Measurements from ENCODE around the gene TIMM21. TPM values are rescaled to one million over a fixed set of nuclear protein-coding genes. Genes with fewer than 3 reads are reported as not detected.

TIMM21 gene
- total and polyA plus RNA-seq, 9 of the 15 experiments (the other 6 are each of a cell fraction or from before 2014, with no cell fraction given), result 54.7 to 229 (median 83.3) TPM

- no peaks in the 10 kb centered on the region for H3K79me2 ChIP-seq (ENCODE audit: control insufficient read depth, insufficient read depth, low read length)
- no peaks in the 10 kb centered on the region for H4K20me1 ChIP-seq (replicated peaks; ENCODE audit: control insufficient read depth, insufficient read depth, low read length)
- FAIRE-seq (peak; percentile 71), DNase-seq (ENCODE audit: extremely low read depth in 1 of 4, low spot score in 3 of 4) (peak; percentile 15 to 50 (median 28)), ATAC-seq (peak; percentile 80)
- H3K36me3 ChIP-seq (ENCODE audit: control insufficient read depth, insufficient read depth, low read length), result no peaks in the 10 kb centered on the region; the same call in 2 of the 3 replicates
- no peaks in the 10 kb centered on the region for H3K9me3 ChIP-seq (replicated peaks; ENCODE audit: control insufficient read depth, insufficient read depth, low read depth, low read length)
- ChIA-PET POLR2A (no interaction called here), CTCF (ENCODE audit: low intra/inter-chr PET ratio) (no interaction called here)
- 0% methylated on average over 2 of the region's 3 CpGs for WGBS (ENCODE audit: insufficient coverage, low coverage, missing lambda C conversion rate)
- peak overlapping the region; percentile 89 for H2AFZ ChIP-seq (ENCODE audit: low read depth, low read length)
- peak overlapping the region; percentile 59; the same call in 2 of the 3 replicates for H3K27ac ChIP-seq (ENCODE audit: extremely low read depth, low read depth, low read length)
- intact Hi-C loops (cut with micrococcal nuclease) (loop anchor here (10.0 kb wide), 1 partner anchor 1735 kb away; no protein-coding TSS in a partner anchor), in situ Hi-C loops (cut with MboI) (no loop called here)
- 0 out of 4 replicates have a peak overlapping the region, but pooled peaks of 1 of the 2 experiments have one; percentile 33 for H3K9ac ChIP-seq (ENCODE audit: insufficient read depth in 1 of 2, low read depth in 2 of 2, low read length in 2 of 2)
- peaks cover 7 to 22% of the 10 kb centered on the region in 2 experiments for H3K4me1 ChIP-seq (replicated peaks in 1 of 2; ENCODE audit: control insufficient read depth in 2 of 2, insufficient read depth in 2 of 2, low read length in 2 of 2)
- no peak overlapping the region for H3K4me3 ChIP-seq
- H3K9me1 ChIP-seq (ENCODE audit: control insufficient read depth, insufficient read depth, low read length), result no peaks in the 10 kb centered on the region
- no peak overlapping the region for H3K4me2 ChIP-seq (ENCODE audit: insufficient read depth, low read length)
- H3K27me3 ChIP-seq (ENCODE audit: control insufficient read depth in 2 of 2, insufficient read depth in 2 of 2, low read length in 2 of 2), result no peaks in the 10 kb centered on the region
- no TSS peak for BruUV-seq (replicated peaks)
- TF ChIP-seq ZNF3 (CRISPR knock-in tag; IDR thresholded peaks at IDR 0.05), result no peak
- TF ChIP-seq NFE2L1 (tag; IDR thresholded peaks at IDR 0.05; ENCODE audit: borderline replicate concordance, low read depth), result peak; percentile 61; the same call in 1 of the 2 replicates
- TF ChIP-seq CBX5 (IDR thresholded peaks at IDR 0.05; ENCODE audit: borderline replicate concordance, low read depth), result no peak
- TF ChIP-seq JUN (IDR thresholded peaks at IDR 0.05; ENCODE audit: borderline replicate concordance, low read depth, low read length), result 0 out of 2 replicates have a peak, but pooled peaks have one; percentile 36
- TF ChIP-seq JUN (CRISPR knock-in tag; IDR thresholded peaks at IDR 0.05; ENCODE audit: borderline replicate concordance), result no peak
- no peak for TF ChIP-seq NR2C2 (CRISPR knock-in tag; IDR thresholded peaks at IDR 0.05)
- TF ChIP-seq NR2C2 (tag; IDR thresholded peaks at IDR 0.05), result peak; percentile 17; the same call in 1 of the 2 replicates
- no peak for TF ChIP-seq POU5F1 (IDR thresholded peaks at IDR 0.05; ENCODE audit: borderline replicate concordance, low read depth, low read length, partially characterized antibody)
- no peak for TF ChIP-seq TCF7 (IDR thresholded peaks at IDR 0.05; ENCODE audit: borderline replicate concordance)
- TF ChIP-seq ZNF79 (CRISPR knock-in tag; IDR thresholded peaks at IDR 0.05; ENCODE audit: low read depth), result no peak
- TF ChIP-seq, protein P1, sequence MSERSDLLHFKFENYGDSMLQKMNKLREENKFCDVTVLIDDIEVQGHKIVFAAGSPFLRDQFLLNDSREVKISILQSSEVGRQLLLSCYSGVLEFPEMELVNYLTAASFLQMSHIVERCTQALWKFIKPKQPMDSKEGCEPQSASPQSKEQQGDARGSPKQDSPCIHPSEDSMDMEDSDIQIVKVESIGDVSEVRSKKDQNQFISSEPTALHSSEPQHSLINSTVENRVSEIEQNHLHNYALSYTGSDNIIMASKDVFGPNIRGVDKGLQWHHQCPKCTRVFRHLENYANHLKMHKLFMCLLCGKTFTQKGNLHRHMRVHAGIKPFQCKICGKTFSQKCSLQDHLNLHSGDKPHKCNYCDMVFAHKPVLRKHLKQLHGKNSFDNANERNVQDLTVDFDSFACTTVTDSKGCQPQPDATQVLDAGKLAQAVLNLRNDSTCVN (CRISPR knock-in tag; IDR thresholded peaks at IDR 0.05), result no peak
- peak; percentile 62; the same call in 1 of the 2 replicates for TF ChIP-seq MEF2D (tag; conservative IDR thresholded peaks at IDR 0.05; ENCODE audit: low read depth)
- no peak for TF ChIP-seq RBM25 (IDR thresholded peaks at IDR 0.05; ENCODE audit: low read depth, low read length, severe bottlenecking)
- peak; percentile 70 for TF ChIP-seq ZNF316 (IDR thresholded peaks at IDR 0.05)
- TF ChIP-seq, protein P2, sequence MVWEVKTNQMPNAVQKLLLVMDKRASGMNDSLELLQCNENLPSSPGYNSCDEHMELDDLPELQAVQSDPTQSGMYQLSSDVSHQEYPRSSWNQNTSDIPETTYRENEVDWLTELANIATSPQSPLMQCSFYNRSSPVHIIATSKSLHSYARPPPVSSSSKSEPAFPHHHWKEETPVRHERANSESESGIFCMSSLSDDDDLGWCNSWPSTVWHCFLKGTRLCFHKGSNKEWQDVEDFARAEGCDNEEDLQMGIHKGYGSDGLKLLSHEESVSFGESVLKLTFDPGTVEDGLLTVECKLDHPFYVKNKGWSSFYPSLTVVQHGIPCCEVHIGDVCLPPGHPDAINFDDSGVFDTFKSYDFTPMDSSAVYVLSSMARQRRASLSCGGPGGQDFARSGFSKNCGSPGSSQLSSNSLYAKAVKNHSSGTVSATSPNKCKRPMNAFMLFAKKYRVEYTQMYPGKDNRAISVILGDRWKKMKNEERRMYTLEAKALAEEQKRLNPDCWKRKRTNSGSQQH (CRISPR knock-in tag; IDR thresholded peaks at IDR 0.05), result no peak
- TF ChIP-seq NUFIP1 (IDR thresholded peaks at IDR 0.05; ENCODE audit: partially characterized antibody), result no peak
- no peak for TF ChIP-seq ZFX (CRISPR knock-in tag; IDR thresholded peaks at IDR 0.05)
- TF ChIP-seq CREB5 (CRISPR knock-in tag; IDR thresholded peaks at IDR 0.05), result no peak
- 0 out of 2 replicates have a peak, but pooled peaks have one; percentile 20 for TF ChIP-seq L3MBTL2 (IDR thresholded peaks at IDR 0.05)
- TF ChIP-seq KLF13 (tag; IDR thresholded peaks at IDR 0.05; ENCODE audit: borderline replicate concordance, low read depth), result no peak
- no peak for TF ChIP-seq ZNF76 (CRISPR knock-in tag; IDR thresholded peaks at IDR 0.05; ENCODE audit: borderline replicate concordance)
Observed at GRCh38 chr18:74139888-74140287, 8.4 kb upstream of the TIMM21 start.

All from K562 (cell line).